Measurements from ENCODE around the gene ADO.
A peak's percentile ranks its signal among the peaks of the same experiment; 100 is the strongest.

ADO gene

DNA sequence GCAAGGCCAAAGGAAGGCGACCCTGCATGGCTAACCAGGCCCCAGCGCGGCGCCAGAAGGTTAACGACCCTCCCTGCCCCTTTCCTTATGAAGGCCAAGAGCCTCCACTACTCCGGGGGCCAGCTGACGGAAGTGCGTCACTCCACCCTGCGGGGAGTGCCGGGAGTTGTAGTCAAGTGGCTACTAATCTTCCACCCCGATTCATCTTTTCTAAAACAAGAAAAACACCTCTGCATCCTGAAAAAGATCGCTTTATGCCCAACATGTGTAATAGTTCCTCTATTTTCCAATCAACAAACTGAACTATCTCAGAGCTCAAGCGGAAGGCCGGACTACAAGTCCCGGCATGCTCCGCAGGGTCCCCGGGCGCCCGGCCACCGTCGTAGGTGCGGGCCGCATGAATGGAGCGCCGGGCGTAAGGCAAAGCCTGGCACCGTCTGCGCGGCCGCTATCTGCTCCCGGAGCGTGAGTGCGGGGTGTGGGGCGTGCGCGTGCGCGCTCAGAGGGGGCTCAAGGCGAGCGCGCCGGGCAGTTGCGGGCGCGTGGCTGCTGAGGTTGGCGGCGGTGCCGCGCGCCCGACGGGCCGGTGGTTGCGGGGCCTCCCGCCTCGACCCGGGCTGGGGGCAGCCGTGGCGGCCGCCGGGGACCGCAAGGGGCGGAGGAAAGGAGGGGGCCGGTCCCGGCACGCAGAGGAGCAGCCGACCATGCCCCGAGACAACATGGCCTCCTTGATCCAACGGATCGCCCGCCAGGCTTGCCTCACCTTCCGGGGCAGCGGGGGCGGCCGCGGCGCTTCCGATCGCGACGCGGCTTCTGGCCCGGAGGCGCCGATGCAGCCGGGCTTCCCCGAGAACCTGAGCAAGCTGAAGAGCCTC, at the start of gene ADO:
Gene ADO (plus strand): TSS at position 365 of the 875 bp plus-strand sequence. CDS start 340 bp downstream, at position 705.
- H3K9ac ChIP-seq (ENCODE audit: low read depth in 1 of 2, low read length in 2 of 2), result peak within 1 kb of the TSS; percentile 79 to 89
- peaks cover 6 to 19% of the 10 kb centered on the region in 2 donors for H3K4me1 ChIP-seq (ENCODE audit: control insufficient read depth in 2 of 2, insufficient read depth in 2 of 2, low read length in 2 of 2)
- H3K27ac ChIP-seq (ENCODE audit: low read depth in 2 of 2, low read length in 2 of 2), result peak within 1 kb of the TSS; percentile 92 to 94
- H3K27me3 ChIP-seq (ENCODE audit: control insufficient read depth in 2 of 2, insufficient read depth in 2 of 2, low read length in 2 of 2), result no peaks in the 10 kb centered on the region
- no peaks in the 10 kb centered on the region for H3K36me3 ChIP-seq (ENCODE audit: control insufficient read depth in 2 of 2, insufficient read depth in 2 of 2, low read length in 2 of 2)
- H3K4me3 ChIP-seq (ENCODE audit: low read length in 2 of 2), result peak within 1 kb of the TSS; percentile 87 to 93
- no peaks in the 10 kb centered on the region for H3K9me3 ChIP-seq (ENCODE audit: control insufficient read depth in 2 of 2, low read length in 2 of 2)

GRCh38 chr10:62754963-62755362, 49.6 kb upstream of the ADO start:
- Histone ChIP-seq H3K9ac (ENCODE audit: low read depth in 1 of 2, low read length in 2 of 2) (no peak overlapping the region), H3K4me1 (ENCODE audit: control insufficient read depth in 2 of 2, insufficient read depth in 2 of 2, low read length in 2 of 2) (no peaks in the 10 kb centered on the region)

GRCh38 chr10:62755662-62756653, 48.6 kb upstream of the ADO start:
- no peaks in the 10 kb centered on the region for H3K4me1 ChIP-seq (ENCODE audit: control insufficient read depth in 2 of 2, insufficient read depth in 2 of 2, low read length in 2 of 2)
- H3K9ac ChIP-seq (ENCODE audit: low read depth in 1 of 2, low read length in 2 of 2), result no peak overlapping the region
- no peak overlapping the region for H3K27ac ChIP-seq (ENCODE audit: low read depth in 2 of 2, low read length in 2 of 2)
- H3K4me3 ChIP-seq (ENCODE audit: low read length in 2 of 2), result no peak overlapping the region
- no peaks in the 10 kb centered on the region for H3K27me3 ChIP-seq (ENCODE audit: control insufficient read depth in 2 of 2, insufficient read depth in 2 of 2, low read length in 2 of 2)
- no peaks in the 10 kb centered on the region for H3K9me3 ChIP-seq (ENCODE audit: control insufficient read depth in 2 of 2, low read length in 2 of 2)
- H3K36me3 ChIP-seq (ENCODE audit: control insufficient read depth in 2 of 2, insufficient read depth in 2 of 2, low read length in 2 of 2), result no peaks in the 10 kb centered on the region

More at GRCh38 chr10:62754963-62755362, 49.6 kb upstream of the ADO start:
- Histone ChIP-seq H3K9me3 (ENCODE audit: control insufficient read depth in 2 of 2, low read length in 2 of 2) (no peaks in the 10 kb centered on the region), H3K4me3 (ENCODE audit: low read length in 2 of 2) (no peak overlapping the region), H3K27me3 (ENCODE audit: control insufficient read depth in 2 of 2, insufficient read depth in 2 of 2, low read length in 2 of 2) (no peaks in the 10 kb centered on the region), H3K36me3 (ENCODE audit: control insufficient read depth in 2 of 2, insufficient read depth in 2 of 2, low read length in 2 of 2) (no peaks in the 10 kb centered on the region), H3K27ac (ENCODE audit: low read depth in 2 of 2, low read length in 2 of 2) (no peak overlapping the region)

- Histone ChIP-seq H3K9ac (ENCODE audit: low read depth in 1 of 2, low read length in 2 of 2) (no peak overlapping the region), H3K4me3 (ENCODE audit: low read length in 2 of 2) (no peak overlapping the region), H3K36me3 (ENCODE audit: control insufficient read depth in 2 of 2, insufficient read depth in 2 of 2, low read length in 2 of 2) (no peaks in the 10 kb centered on the region), H3K4me1 (ENCODE audit: control insufficient read depth in 2 of 2, insufficient read depth in 2 of 2, low read length in 2 of 2) (no peaks in the 10 kb centered on the region), H3K9me3 (ENCODE audit: control insufficient read depth in 2 of 2, low read length in 2 of 2) (no peaks in the 10 kb centered on the region), H3K27ac (ENCODE audit: low read depth in 2 of 2, low read length in 2 of 2) (no peak overlapping the region), H3K27me3 (ENCODE audit: control insufficient read depth in 2 of 2, insufficient read depth in 2 of 2, low read length in 2 of 2) (no peaks in the 10 kb centered on the region)
Observed at GRCh38 chr10:62759599-62760175, 44.8 kb upstream of the ADO start.

- no peak overlapping the region for H3K27ac ChIP-seq (ENCODE audit: low read depth in 2 of 2, low read length in 2 of 2)
- no peak overlapping the region for H3K4me3 ChIP-seq (ENCODE audit: low read length in 2 of 2)
- H3K36me3 ChIP-seq (ENCODE audit: control insufficient read depth in 2 of 2, insufficient read depth in 2 of 2, low read length in 2 of 2), result no peaks in the 10 kb centered on the region
- H3K27me3 ChIP-seq (ENCODE audit: control insufficient read depth in 2 of 2, insufficient read depth in 2 of 2, low read length in 2 of 2), result no peaks in the 10 kb centered on the region
- no peaks in the 10 kb centered on the region for H3K4me1 ChIP-seq (ENCODE audit: control insufficient read depth in 2 of 2, insufficient read depth in 2 of 2, low read length in 2 of 2)
- H3K9me3 ChIP-seq (ENCODE audit: control insufficient read depth in 2 of 2, low read length in 2 of 2), result no peaks in the 10 kb centered on the region
- no peak overlapping the region for H3K9ac ChIP-seq (ENCODE audit: low read depth in 1 of 2, low read length in 2 of 2)
Observed at GRCh38 chr10:62760401-62760800, 44.1 kb upstream of the ADO start.

GRCh38 chr10:62761115-62761514, 43.4 kb upstream of the ADO start:
- H3K9me3 ChIP-seq (ENCODE audit: control insufficient read depth in 2 of 2, low read length in 2 of 2), result no peaks in the 10 kb centered on the region

DNA sequence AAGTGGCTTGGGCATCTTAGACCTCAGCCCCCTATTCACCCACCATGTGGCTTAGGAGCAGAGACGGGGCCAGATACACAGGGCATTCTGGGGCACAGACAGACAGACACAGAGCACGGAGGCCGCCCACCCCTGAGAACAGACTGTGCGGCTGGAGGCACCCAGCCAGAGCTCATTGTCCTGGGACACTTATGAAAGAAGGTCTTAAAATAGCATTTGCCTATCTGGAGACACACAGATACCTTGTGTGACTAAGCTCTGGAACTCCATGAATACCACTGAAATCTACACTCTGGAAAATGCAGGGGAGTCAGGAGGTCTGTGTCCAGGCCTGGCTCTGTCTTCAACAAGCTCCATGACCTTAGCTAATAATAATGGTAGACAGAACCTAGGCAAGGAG, 41.4 kb upstream of the ADO start:
- H3K27me3 ChIP-seq (ENCODE audit: control insufficient read depth in 2 of 2, insufficient read depth in 2 of 2, low read length in 2 of 2), result no peaks in the 10 kb centered on the region
- no peaks in the 10 kb centered on the region for H3K36me3 ChIP-seq (ENCODE audit: control insufficient read depth in 2 of 2, insufficient read depth in 2 of 2, low read length in 2 of 2)
- no peak overlapping the region for H3K9ac ChIP-seq (ENCODE audit: low read depth in 1 of 2, low read length in 2 of 2)
- H3K9me3 ChIP-seq (ENCODE audit: control insufficient read depth in 2 of 2, low read length in 2 of 2), result no peaks in the 10 kb centered on the region
- no peak overlapping the region for H3K27ac ChIP-seq (ENCODE audit: low read depth in 2 of 2, low read length in 2 of 2)
- H3K4me3 ChIP-seq (ENCODE audit: low read length in 2 of 2), result no peak overlapping the region
- no peaks in the 10 kb centered on the region for H3K4me1 ChIP-seq (ENCODE audit: control insufficient read depth in 2 of 2, insufficient read depth in 2 of 2, low read length in 2 of 2)

More at GRCh38 chr10:62761115-62761514, 43.4 kb upstream of the ADO start:
- no peaks in the 10 kb centered on the region for H3K36me3 ChIP-seq (ENCODE audit: control insufficient read depth in 2 of 2, insufficient read depth in 2 of 2, low read length in 2 of 2)
- no peak overlapping the region for H3K9ac ChIP-seq (ENCODE audit: low read depth in 1 of 2, low read length in 2 of 2)
- no peaks in the 10 kb centered on the region for H3K4me1 ChIP-seq (ENCODE audit: control insufficient read depth in 2 of 2, insufficient read depth in 2 of 2, low read length in 2 of 2)
- no peak overlapping the region for H3K27ac ChIP-seq (ENCODE audit: low read depth in 2 of 2, low read length in 2 of 2)
- no peak overlapping the region for H3K4me3 ChIP-seq (ENCODE audit: low read length in 2 of 2)
- H3K27me3 ChIP-seq (ENCODE audit: control insufficient read depth in 2 of 2, insufficient read depth in 2 of 2, low read length in 2 of 2), result no peaks in the 10 kb centered on the region

DNA sequence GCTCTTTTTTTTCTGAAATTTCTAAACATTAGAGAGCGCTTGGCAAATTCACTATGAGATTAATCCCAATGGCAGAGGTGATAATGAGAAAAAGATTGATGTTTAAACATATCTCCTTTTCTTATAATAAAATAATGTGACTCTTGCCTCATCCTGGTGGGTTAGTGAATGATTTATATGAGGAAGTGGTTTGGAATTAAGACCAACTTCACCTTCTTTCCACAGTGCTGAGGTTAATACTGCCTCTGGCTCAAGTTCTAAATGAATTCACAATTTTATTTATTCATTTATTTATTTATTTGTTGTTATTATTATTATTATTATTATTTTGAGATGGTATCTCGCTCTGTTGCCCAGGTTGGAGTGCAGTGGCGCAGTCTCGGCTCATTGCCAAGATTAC, 40.5 kb upstream of the ADO start:
- Histone ChIP-seq H3K4me1 (ENCODE audit: control insufficient read depth in 2 of 2, insufficient read depth in 2 of 2, low read length in 2 of 2) (no peaks in the 10 kb centered on the region), H3K9me3 (ENCODE audit: control insufficient read depth in 2 of 2, low read length in 2 of 2) (no peaks in the 10 kb centered on the region), H3K27ac (ENCODE audit: low read depth in 2 of 2, low read length in 2 of 2) (no peak overlapping the region), H3K4me3 (ENCODE audit: low read length in 2 of 2) (no peak overlapping the region), H3K27me3 (ENCODE audit: control insufficient read depth in 2 of 2, insufficient read depth in 2 of 2, low read length in 2 of 2) (no peaks in the 10 kb centered on the region), H3K9ac (ENCODE audit: low read depth in 1 of 2, low read length in 2 of 2) (no peak overlapping the region), H3K36me3 (ENCODE audit: control insufficient read depth in 2 of 2, insufficient read depth in 2 of 2, low read length in 2 of 2) (no peaks in the 10 kb centered on the region)

- Histone ChIP-seq H3K4me3 (ENCODE audit: low read length in 2 of 2) (no peak overlapping the region), H3K4me1 (ENCODE audit: control insufficient read depth in 2 of 2, insufficient read depth in 2 of 2, low read length in 2 of 2) (no peaks in the 10 kb centered on the region), H3K27me3 (ENCODE audit: control insufficient read depth in 2 of 2, insufficient read depth in 2 of 2, low read length in 2 of 2) (no peaks in the 10 kb centered on the region), H3K9ac (ENCODE audit: low read depth in 1 of 2, low read length in 2 of 2) (no peak overlapping the region), H3K36me3 (ENCODE audit: control insufficient read depth in 2 of 2, insufficient read depth in 2 of 2, low read length in 2 of 2) (no peaks in the 10 kb centered on the region), H3K27ac (ENCODE audit: low read depth in 2 of 2, low read length in 2 of 2) (no peak overlapping the region), H3K9me3 (ENCODE audit: control insufficient read depth in 2 of 2, low read length in 2 of 2) (no peaks in the 10 kb centered on the region)
Observed at GRCh38 chr10:62765726-62766125, 38.8 kb upstream of the ADO start.

All from mucosa of rectum (tissue), 2 donors.